ENCODE results near the gene USP20.
"Not testable (repeated sequence)": the region's sequence is repeated elsewhere in the genome, so short reads cannot be mapped to it uniquely, and the experiment has no call there.

USP20 gene

DNA sequence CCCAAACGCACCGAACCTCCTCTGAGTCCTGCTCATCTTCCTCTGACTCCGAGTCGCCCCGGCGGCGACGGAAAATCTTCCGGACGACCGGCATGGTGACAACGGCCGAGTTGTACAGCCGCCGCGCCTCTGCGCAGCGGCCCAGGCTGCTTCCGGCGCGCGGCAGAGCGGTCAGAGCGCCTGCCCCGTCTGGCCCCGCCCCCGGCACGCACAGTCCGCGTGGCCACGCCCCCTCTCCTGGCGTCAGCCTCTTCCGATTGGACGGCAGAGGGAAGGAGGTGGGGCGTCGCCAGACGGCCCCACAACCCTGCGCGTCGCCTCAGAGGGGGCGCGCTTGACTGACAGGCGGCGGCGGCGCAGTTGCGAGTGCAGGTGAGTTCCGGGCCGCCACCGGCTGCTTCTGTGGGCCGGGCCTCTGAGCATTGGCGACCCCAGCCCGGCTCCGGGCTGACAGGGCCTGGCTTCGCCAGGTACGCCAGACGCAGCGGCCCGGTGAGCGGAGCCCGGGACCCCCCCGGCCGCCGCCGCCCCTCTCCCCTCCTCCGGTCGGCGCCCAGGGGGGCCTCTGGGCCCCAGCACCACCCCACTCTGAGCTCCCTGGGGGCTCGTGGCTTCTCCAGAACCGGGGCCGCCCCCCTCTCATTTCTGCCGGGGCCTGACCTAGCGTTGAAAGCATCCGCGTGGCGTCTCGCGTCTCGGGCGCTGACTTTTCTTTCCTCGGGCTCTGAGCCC lies at the start of gene USP20, which contains the start of gene C9orf78:
Gene USP20 (plus strand): TSS at position 331 of the 732 bp plus-strand sequence. CDS start 17,098 bp downstream, outside the sequence.
Gene C9orf78 (minus strand): TSS at position 148 of the 732 bp plus-strand sequence. CDS start 54 bp downstream, at position 94.
- peak; percentile 97 to 98 for DNase-seq

DNA sequence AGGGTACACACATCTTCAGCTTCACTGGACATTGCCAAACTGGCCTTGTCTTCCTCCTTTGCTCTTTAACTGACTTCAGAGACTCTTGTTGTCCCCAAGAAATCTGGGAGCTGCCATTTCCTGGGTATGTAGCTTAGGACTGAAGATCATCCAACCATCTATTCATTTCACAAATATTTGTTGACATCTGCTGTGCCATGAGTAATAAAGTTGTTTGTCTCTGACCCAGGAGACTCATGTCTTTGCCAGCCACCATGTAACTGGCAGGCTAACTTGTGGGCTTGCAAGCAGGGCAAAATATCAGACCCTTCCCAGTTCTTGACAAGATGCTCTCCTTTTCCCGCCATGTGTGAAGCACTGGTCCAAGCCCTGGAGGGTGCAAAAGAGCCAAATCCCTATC lies 49.4 kb upstream of the USP20 start:
- DNase-seq: no peak

DNA sequence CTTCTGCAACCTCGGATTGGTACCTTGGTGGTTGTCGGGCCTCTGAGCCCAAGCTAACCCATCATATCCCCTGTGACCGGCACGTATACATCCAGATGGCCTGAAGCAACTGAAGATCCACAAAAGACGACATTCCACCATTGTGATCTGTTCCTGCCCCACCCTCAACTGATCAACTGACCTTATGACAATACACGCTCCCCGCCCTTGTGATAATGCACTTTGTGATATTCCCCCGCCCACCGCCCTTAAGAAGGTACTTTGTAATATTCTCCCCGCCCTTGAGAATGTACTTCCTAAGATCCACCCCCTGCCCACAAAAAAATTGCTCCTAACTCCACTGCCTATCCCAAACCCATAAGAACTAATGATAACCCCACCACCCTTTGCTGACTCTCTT lies 48.8 kb upstream of the USP20 start:
- DNase-seq: no peak

DNA sequence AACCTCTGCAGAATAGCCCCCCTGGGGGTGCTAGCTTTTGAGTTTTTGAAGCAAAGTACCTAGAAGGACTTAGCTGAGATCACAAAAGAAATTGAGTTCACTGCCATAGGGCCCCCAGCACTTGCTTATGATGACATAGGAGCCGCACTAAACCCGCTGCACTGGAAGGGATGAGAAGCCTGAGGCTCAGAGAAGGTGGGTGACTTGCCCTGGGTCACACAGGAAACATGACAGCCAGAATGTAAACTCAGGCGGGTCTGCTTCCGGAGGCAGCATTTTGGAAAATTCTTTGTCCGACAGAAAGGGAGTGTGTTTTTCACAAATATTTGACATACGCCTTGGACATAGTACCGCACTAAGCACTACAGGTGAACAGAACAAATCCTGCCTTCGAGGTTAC lies 40.7 kb upstream of the USP20 start:
- no peak for DNase-seq

DNA sequence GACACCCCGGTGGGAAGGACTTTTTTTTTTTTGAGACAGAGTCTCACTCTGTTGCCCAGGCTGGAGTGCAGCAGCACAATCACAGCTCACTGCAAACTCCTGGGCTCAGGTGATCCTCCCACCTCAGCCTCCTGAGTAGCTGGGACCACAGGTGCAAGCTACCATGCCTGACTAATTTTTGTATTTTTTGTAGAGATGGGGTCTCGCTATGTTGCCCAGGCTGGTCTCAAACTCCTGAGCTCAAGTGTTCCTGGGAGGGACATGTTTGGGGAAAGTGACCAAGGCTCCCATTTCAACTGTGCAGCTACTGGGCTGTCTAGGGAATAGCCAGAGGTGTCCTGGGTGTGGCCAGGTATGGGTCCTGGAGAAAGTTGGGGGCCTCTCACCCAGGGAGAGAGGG lies 39.2 kb upstream of the USP20 start:
- not testable (repeated sequence) for DNase-seq

DNA sequence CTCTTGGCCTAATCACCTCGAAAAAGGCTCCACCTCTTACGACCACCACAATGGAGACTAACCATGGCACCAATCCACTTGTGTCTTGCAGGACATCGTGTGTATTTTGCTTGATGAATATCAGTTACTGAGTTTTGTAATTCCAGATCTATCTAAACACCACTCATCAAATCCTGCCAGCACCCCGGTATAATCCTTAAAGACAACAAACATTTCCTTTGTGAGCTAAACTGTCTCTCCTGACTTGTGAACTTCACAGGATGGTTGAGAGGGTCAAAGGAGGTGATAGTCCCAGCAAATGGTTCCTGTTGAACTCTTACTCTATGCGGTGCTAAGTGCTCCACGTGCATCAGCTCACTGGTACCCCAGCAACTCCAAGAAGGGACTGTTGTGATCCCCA lies 36.3 kb upstream of the USP20 start:
- DNase-seq: no peak

DNA sequence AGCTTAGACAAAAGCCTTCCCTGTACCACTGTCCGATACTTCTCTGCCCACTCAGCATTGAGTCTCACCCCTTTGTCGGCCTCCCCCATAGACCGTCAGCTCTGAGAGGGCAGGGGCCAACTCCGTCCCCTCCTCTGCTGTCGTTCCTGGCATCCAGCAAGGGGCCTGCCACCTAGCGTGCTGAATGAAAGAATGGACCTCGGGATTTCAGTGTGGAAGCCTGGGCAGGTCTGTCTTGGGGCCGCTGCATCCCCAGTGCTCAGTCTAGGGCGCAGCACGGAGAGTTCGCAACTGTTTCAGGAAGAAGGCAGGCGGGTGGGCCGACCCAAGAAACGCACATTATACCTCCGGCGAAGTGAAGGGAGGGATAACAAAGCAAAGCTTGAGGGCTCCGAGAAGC lies 33.8 kb upstream of the USP20 start:
- no peak for DNase-seq

DNA sequence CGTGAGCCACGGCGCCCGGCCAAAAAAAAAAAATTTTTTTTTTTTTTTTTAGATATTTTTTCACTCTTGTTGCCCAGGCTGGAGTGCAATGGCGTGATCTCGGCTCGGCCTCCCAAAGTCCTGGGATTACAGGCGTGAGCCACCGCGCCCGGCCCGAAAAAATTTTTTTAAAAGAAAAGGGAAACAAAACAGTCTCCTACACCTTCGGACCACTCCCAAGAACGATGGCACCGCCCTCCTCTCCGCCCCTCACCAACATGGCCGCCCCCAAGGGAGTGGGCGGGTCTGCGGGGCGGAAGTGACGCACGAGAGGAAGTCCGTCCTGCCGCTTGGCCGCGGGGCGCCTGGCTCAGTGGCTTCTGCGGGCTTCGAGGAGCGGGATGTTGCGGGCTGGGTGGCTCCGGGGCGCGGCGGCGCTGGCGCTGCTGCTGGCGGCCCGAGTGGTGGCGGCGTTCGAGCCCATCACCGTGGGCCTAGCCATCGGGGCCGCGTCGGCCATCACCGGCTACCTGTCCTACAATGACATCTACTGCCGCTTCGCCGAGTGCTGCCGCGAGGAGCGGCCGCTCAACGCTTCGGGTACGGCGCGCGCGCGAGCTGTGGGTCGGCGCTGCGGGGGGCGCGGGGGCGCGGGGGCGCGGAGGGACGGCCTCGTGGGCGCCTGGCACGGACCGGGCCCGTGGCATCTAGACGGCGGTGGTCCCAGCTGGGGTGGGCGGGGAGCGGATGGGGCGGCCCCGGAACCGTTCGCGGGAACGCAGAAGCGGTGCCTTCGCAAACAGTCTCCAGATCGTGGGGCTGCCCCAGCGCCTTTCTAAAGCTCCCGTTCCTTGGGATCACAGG lies 32.2 kb upstream of the USP20 start, which contains the start of gene TOR1B:
Gene TOR1B (plus strand): TSS at position 352 of the 843 bp plus-strand sequence. CDS start 29 bp downstream, at position 381.
- DNase-seq: peak; percentile 94 to 96

DNA sequence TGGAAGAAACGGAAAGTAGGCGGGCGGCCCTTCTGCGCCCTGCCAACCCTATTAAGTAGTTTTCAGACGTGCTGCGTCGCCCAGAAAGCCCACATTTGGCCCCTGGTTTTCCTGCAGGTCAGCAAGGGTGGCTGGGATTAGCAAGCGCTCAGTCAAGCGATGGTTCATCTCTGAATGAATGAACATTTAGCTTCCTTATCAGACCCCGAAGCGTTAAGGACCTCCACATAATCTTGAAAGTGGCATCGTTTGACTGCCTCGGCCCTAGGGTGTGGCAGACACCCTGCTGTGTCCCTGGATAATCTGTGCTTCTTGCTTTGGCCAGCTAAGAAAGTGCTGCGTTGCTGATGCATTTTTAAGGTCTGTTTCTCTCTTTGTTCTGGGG lies 31.6 kb upstream of the USP20 start:
- DNase-seq: no peak

DNA sequence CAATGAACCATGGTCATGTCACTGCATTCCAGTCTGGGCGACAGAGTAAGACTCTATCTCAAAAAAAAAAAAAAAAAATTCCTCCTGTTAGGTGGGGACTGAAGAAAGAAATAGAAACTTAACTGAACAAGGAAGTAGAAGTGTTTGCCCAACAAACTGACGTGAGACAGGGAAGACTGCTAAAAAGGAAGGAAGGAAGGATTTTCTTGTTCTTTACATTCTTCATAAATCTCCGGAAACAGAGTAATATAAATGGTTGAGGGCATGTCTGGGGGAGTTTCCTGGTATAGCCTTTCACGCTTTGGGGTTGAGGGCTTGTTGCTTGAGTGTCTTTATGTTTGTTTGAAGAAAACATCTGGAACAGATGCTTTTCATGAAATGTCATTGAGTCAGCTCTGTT lies 29.2 kb upstream of the USP20 start:
- no peak for DNase-seq

DNA sequence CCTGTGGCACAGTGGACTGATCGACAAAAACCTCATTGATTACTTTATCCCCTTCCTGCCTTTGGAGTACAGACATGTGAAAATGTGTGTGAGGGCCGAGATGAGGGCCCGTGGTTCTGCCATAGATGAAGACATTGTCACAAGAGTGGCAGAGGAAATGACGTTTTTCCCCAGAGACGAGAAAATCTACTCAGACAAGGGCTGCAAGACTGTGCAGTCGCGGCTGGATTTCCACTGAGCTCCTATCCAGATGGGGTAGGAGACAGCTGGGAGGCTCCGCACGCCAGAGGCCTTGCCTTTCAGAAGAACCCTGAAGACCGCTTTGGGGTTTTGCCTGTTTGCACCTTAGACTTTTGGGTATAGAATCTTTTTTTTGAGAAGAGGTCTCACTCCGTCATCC lies 25.9 kb upstream of the USP20 start:
- no peak for DNase-seq

DNA sequence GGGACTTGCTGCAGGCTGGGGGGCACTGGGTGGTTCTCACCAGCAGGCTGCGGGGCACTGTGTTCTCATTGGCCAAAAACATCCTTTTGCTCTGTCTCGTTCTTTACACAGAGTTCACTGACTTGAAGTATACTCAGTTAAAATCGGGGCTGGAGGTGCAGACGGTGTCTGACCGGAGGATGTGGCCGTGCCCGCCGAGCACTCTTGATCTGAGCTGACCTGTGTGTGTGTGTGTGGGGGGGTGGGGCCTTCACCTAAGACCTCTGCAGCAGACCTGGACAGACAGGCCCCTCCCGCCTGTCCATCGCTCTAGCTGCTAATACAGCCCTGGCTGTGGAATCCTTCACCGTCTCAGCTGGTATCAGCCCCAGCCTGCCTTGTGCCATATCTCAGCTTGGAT lies 25.1 kb upstream of the USP20 start:
- DNase-seq: no peak

DNA sequence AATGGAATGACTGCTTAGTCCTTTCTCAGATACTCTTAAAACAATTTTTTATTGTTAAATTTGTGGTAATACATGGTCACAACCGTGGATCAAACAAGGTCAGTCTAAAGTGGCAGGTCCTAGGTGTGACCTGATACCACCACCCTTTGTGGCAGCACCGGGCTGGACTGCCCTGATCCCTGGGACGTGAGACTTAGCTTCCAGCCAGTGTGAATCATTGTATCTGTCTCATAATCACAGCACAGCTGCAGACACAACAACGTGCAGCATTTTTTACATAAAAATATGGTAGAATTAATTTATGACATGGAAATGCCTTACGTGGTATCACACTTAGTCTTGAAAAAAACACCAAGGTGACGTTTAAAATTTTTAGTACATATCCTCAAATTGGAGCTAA lies 24.5 kb upstream of the USP20 start:
- no peak for DNase-seq

DNA sequence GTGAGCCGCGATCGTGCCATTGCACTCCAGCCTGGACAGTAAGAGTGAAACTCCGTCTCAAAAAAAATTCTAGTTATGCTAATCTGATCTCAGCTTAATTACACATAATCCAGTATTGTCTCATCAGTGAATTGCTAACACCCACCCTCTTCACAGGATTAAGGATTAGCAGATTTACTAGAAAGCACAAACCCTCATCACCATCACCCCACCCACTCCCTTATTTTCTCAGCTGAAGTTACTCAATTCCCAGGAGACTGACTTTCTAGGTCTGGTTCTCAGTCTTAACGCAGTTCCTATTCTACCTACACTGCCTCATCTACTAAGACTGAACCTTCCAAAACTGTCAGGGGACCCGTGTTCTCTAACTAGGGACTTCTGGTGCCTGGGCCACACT lies 23.3 kb upstream of the USP20 start:
- DNase-seq: no peak

DNA sequence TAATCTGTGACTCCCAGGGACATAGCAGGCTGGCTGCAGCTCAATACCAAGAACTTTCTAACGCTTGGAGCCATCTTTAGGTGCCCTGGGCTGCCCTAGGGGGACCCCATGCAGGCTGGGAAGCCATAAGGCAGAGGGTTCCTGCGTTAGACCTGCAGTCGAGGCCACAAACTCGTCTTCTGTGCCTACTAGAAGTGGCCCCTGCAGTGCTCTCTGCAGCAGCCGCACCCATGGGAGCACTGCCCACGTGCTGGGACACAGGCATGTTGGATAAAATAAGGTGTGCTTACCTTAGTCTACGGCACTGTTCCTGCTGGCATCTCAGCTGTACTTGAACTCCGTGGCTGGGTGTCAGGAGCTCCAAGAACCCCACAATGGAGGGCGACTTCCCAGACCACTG lies 22.9 kb upstream of the USP20 start:
- DNase-seq: no peak

DNA sequence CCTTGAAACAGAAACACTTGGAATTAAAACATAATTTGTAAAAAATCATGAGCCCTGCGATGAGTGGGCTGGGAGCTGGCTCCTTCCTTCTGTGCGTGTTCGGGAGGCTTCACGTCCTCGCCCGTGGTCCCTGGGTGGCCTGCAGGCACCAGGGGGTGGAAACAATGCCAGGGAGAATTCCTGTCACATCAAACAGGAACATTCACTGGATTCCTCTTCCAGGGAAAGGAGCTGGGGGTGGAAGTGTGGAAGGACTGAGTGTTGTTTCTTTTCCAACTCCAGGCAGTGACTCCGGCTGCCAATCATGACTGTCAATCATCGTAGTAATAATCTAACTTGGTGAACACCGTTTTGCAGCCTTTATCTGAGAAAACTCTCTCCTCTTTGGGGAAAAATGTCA lies 21.6 kb upstream of the USP20 start:
- no peak for DNase-seq

DNA sequence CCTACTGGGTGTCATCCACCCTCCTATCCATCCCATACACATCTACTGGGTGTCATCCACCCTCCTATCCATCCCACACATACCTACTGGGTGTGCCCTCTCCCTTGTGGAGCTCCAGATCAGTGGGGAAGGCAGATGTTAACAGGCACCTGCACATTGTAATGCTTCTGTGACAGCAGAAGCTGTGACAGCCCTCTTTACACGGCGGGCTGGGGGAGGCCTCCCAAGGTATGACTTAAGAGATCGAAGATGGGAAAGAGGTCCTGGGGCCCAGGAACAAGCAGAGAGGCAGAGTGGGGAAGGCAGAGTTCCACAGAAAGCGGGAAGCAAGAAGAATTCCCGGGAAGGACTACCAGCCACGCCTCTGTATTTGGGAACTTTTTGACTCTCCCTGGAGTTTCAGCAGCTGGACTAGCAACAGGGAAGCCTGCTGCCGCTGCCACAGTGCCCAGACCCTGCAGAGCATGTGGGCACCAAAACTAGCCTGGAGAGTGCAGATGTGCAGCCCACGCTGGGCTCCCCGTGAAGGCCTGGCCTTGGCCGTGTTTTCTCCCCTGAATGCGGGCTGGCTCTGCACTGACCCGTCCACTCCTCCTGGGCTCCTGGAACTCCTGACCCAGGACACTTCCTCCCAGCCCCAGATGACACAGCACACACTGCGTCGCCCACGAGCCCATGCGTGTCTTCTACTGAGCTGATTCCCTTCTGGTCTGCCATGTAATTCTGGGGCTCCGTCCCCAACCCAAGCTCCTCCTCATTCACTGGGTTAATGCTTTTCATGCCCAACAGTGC lies 20.6 kb upstream of the USP20 start:
- no peak for DNase-seq

DNA sequence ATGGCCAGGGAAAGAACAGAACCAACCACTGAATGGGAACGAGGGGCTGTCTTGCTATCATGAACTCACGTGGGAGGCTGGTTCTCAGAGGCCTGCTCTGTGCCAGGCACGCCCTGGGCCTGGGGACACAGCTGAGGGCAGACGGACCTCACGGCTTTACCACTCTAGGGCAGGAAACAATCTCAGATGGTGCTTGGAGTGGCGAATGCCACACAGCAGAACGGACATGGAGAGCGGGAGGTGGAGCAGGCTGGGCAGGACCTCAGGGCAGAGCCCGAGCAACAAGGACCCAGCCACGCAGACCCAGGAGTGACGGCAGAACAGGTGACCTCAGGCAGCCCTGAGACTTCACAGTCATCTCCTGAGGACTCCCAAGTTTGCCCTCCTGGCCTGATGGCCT lies 20.0 kb upstream of the USP20 start:
- no peak for DNase-seq

DNA sequence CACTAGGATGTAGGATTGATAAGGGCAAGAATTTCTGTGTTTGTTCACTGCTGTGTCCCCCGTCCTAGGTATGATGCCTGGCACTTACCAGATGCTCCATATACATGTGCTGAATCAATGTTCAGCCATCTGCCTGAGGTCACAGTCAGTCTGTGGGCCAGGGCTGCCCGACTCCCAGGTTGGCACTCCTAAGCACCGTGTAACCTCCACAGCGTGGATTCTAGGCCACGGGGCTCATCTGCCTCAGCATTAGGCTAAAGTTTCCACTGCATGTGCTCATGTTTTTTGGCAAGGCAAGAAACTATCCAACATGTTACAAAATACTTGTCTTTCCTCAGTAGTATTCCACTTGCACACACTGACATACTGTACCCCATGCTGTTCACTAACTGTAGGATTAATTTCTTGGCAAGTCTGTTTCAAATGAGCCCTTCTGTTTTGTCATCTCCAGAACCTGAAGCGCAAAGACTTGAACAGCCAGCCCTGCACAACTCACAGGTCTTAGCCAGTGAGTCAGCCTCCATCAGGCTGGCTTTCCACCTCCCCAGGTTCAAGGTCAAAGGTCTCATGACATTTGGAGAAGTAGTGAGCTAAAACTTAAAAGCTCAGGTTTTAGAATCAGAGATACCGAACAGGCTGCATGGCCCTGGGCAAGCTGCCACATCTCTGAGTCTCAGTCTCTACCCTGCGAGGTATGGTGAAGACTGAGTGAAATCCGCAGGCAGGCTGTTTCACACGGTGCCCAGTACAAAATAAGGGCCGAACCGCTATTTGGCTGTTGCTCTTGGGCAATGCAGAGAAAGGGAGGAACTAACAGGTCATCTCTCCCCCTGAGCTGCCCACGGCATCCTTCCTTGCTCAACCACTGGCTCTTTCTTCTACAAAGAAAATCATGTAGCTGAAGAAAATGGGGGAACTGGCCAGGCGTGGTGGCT lies 18.5 kb upstream of the USP20 start:
- DNase-seq: peak in 1 of 2 donors; percentile 24

DNA sequence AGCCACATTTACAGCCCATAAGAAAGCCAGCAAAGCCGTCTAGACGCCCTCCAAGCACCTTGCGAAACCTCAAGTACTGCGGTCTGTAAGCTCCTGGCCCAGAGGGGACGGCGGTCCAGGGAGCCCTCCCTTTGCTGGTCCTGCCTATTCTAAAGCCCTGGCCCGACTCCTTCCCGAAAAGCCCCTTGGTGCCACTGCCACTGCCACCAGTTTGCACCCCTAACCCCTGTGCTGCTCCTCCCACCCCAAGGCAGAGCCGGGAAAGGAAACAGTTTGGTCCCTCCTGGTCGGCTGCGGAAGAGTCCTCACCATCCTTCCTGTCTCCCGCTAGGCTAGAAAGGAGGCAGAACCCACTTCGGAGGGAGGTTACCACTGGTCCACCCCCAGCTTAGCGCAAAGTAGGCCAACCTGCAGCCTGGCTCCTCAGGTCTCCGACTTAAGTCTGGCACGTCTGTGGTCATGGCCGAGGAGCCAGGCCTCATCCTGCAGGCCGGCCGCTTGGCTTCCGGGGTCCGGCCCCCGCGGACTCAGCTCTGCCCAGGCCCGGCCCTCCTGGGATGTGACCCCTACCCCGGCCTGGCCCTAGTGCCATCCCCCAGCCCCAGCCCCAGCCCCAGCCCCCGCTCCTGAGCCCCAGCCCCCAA lies 12.2 kb upstream of the USP20 start:
- DNase-seq: peak in 1 of 2 donors; percentile 21

DNA sequence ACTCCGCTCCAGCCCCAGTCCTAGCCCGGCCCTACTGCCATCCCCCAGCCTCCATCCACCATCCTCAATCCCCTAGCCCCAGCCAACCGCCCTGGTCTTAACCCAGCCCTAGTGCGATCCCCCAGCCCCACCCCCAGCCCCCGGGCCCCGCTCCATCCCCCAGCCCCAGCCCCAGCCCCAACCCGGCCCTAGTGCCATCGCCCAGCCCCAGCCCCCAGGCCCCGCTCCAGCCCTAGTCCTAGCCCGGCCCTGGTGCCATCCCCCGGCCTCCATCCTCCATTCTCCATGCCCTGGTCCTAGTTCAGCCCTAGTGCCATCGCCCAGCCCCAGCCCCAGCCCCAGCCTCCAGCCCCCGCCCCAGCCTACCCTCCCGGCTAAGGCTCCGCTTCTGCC lies 11.7 kb upstream of the USP20 start:
- no peak for DNase-seq

Measured in CD4-positive, alpha-beta T cell treated with Interleukin-1 beta for 1 hour (primary cell).